ENCODE data around the gene CFAP74. TPM values are rescaled to one million over a fixed set of nuclear protein-coding genes. Genes with fewer than 3 reads are reported as not detected.

CFAP74 gene
- polyA plus RNA-seq, 1 donor from 2014 or later = 0.22 TPM

DNA sequence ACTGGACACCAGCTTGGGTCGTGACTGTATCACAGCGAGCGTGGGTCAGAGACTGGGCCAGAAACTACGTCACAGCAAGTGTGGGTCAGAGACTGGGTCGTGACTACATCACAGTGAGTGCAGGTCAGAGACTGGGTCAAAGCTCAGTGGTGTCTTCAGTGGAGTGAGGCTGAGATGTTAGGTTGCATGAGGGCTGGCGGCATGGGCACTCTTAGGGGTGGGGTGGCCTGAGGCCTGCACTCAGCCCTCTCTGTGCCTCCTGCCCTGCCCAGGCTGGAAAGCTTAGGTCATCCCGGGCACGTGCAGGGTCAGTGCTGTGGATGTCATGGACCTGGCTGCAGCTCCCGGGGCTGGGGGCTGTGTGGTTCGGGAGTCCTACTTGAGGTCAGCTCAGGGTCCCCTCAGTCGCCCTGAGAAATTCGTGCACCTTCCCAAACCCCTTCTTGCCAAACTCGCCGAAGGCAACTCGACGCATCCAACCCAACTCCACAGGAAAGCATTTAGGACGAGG, 19.0 kb downstream of the CFAP74 start:
- no peaks in the 10 kb centered on the region for H3F3A ChIP-seq (ENCODE audit: insufficient read depth, low read length, poor library complexity, severe bottlenecking)
- H3K79me2 ChIP-seq (replicated peaks; ENCODE audit: insufficient read depth, low read length) = no peaks in the 10 kb centered on the region
- H3K9me2 ChIP-seq (ENCODE audit: insufficient read depth, low read length) = no peaks in the 10 kb centered on the region
- TF ChIP-seq RAD21 (conservative IDR thresholded peaks at IDR 0.05) (no peak), MXI1 (conservative IDR thresholded peaks at IDR 0.05; ENCODE audit: poor library complexity, severe bottlenecking) (no peak), EP300 (conservative IDR thresholded peaks at IDR 0.05; ENCODE audit: poor library complexity, severe bottlenecking) (no peak), POLR2AphosphoS5 (IDR thresholded peaks at IDR 0.05) (no peak), TAF1 (IDR thresholded peaks at IDR 0.05; ENCODE audit: low read depth) (no peak), EZH2 (IDR thresholded peaks at IDR 0.05; ENCODE audit: borderline replicate concordance, insufficient read depth, low read length, poor library complexity, severe bottlenecking) (no peak), SMC3 (conservative IDR thresholded peaks at IDR 0.05; ENCODE audit: poor library complexity) (no peak)
- TF ChIP-seq, protein P1, sequence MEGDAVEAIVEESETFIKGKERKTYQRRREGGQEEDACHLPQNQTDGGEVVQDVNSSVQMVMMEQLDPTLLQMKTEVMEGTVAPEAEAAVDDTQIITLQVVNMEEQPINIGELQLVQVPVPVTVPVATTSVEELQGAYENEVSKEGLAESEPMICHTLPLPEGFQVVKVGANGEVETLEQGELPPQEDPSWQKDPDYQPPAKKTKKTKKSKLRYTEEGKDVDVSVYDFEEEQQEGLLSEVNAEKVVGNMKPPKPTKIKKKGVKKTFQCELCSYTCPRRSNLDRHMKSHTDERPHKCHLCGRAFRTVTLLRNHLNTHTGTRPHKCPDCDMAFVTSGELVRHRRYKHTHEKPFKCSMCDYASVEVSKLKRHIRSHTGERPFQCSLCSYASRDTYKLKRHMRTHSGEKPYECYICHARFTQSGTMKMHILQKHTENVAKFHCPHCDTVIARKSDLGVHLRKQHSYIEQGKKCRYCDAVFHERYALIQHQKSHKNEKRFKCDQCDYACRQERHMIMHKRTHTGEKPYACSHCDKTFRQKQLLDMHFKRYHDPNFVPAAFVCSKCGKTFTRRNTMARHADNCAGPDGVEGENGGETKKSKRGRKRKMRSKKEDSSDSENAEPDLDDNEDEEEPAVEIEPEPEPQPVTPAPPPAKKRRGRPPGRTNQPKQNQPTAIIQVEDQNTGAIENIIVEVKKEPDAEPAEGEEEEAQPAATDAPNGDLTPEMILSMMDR (IDR thresholded peaks at IDR 0.05; ENCODE audit: poor library complexity, severe bottlenecking) = no peak
- TF ChIP-seq, protein P2, sequence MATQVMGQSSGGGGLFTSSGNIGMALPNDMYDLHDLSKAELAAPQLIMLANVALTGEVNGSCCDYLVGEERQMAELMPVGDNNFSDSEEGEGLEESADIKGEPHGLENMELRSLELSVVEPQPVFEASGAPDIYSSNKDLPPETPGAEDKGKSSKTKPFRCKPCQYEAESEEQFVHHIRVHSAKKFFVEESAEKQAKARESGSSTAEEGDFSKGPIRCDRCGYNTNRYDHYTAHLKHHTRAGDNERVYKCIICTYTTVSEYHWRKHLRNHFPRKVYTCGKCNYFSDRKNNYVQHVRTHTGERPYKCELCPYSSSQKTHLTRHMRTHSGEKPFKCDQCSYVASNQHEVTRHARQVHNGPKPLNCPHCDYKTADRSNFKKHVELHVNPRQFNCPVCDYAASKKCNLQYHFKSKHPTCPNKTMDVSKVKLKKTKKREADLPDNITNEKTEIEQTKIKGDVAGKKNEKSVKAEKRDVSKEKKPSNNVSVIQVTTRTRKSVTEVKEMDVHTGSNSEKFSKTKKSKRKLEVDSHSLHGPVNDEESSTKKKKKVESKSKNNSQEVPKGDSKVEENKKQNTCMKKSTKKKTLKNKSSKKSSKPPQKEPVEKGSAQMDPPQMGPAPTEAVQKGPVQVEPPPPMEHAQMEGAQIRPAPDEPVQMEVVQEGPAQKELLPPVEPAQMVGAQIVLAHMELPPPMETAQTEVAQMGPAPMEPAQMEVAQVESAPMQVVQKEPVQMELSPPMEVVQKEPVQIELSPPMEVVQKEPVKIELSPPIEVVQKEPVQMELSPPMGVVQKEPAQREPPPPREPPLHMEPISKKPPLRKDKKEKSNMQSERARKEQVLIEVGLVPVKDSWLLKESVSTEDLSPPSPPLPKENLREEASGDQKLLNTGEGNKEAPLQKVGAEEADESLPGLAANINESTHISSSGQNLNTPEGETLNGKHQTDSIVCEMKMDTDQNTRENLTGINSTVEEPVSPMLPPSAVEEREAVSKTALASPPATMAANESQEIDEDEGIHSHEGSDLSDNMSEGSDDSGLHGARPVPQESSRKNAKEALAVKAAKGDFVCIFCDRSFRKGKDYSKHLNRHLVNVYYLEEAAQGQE (IDR thresholded peaks at IDR 0.05; ENCODE audit: borderline replicate concordance) = no peak
- no peak overlapping the region for H3K4me2 ChIP-seq (ENCODE audit: low read length)
- no peaks in the 10 kb centered on the region for H3K27me3 ChIP-seq (ENCODE audit: insufficient read depth, low read depth, low read length)
- no peaks in the 10 kb centered on the region for H3K36me3 ChIP-seq (ENCODE audit: insufficient read depth, low read length)
- H3K27ac ChIP-seq (ENCODE audit: low read length) = no peak overlapping the region
- H3K9me3 ChIP-seq (ENCODE audit: low read length) = no peaks in the 10 kb centered on the region
- no peak overlapping the region for H2AFZ ChIP-seq (ENCODE audit: low read depth, low read length)
- no peak overlapping the region for H3K4me3 ChIP-seq (ENCODE audit: low read length)
- H4K20me1 ChIP-seq (ENCODE audit: insufficient read depth) = no peaks in the 10 kb centered on the region
- no peak overlapping the region for H3K9ac ChIP-seq (ENCODE audit: low read length)

- Histone ChIP-seq H3K4me2 (ENCODE audit: low read length) (no peak overlapping the region), H3K9ac (ENCODE audit: low read length) (no peak overlapping the region), H3K9me3 (ENCODE audit: low read length) (no peaks in the 10 kb centered on the region), H3K27ac (ENCODE audit: low read length) (no peak overlapping the region), H3K79me2 (replicated peaks; ENCODE audit: insufficient read depth, low read length) (no peaks in the 10 kb centered on the region), H3K4me3 (ENCODE audit: low read length) (no peak overlapping the region), H3F3A (ENCODE audit: insufficient read depth, low read length, poor library complexity, severe bottlenecking) (no peaks in the 10 kb centered on the region), H3K36me3 (ENCODE audit: insufficient read depth, low read length) (no peaks in the 10 kb centered on the region), H2AFZ (ENCODE audit: low read depth, low read length) (no peak overlapping the region), H4K20me1 (ENCODE audit: insufficient read depth) (no peaks in the 10 kb centered on the region), H3K27me3 (ENCODE audit: insufficient read depth, low read depth, low read length) (no peaks in the 10 kb centered on the region), H3K9me2 (ENCODE audit: insufficient read depth, low read length) (no peaks in the 10 kb centered on the region)
- TF ChIP-seq TAF1 (IDR thresholded peaks at IDR 0.05; ENCODE audit: low read depth) = no peak
- no peak for TF ChIP-seq EP300 (conservative IDR thresholded peaks at IDR 0.05; ENCODE audit: poor library complexity, severe bottlenecking)
- TF ChIP-seq, protein P1 (IDR thresholded peaks at IDR 0.05; ENCODE audit: poor library complexity, severe bottlenecking) = no peak
- TF ChIP-seq, protein P2 (IDR thresholded peaks at IDR 0.05; ENCODE audit: borderline replicate concordance) = no peak
- no peak for TF ChIP-seq RAD21 (conservative IDR thresholded peaks at IDR 0.05)
- no peak for TF ChIP-seq POLR2AphosphoS5 (IDR thresholded peaks at IDR 0.05)
- TF ChIP-seq SMC3 (conservative IDR thresholded peaks at IDR 0.05; ENCODE audit: poor library complexity) = no peak
- TF ChIP-seq EZH2 (IDR thresholded peaks at IDR 0.05; ENCODE audit: borderline replicate concordance, insufficient read depth, low read length, poor library complexity, severe bottlenecking) = no peak
- TF ChIP-seq MXI1 (conservative IDR thresholded peaks at IDR 0.05; ENCODE audit: poor library complexity, severe bottlenecking) = no peak
Observed at GRCh38 chr1:1982379-1983232, 21.0 kb downstream of the CFAP74 start.

Measured in neural cell (in vitro differentiated cells).